ENCODE data around the gene PLPPR5. TPM values are rescaled to one million over a fixed set of nuclear protein-coding genes. Genes with fewer than 3 reads are reported as not detected.

Gene PLPPR5
- total and polyA plus RNA-seq, 2 of the 8 experiments (the other 6 are each of a cell fraction or from before 2014, with no cell fraction given): 1.9 to 5.6 TPM

GRCh38 chr1:98904684-98905083, 100.0 kb downstream of the PLPPR5 start (continued):
- TF ChIP-seq CHD7 (IDR thresholded peaks at IDR 0.05; ENCODE audit: insufficient replicate concordance, low read length): no peak
- TF ChIP-seq SIN3A (conservative IDR thresholded peaks at IDR 0.05 in 1 of 2, IDR thresholded peaks at IDR 0.05 in 1 of 2; ENCODE audit: low read depth in 1 of 2, low read length in 2 of 2): no peak
- TF ChIP-seq ATF2 (IDR thresholded peaks at IDR 0.05; ENCODE audit: low read length): no peak
- TF ChIP-seq SP1 (IDR thresholded peaks at IDR 0.05; ENCODE audit: low read depth, low read length): no peak
- TF ChIP-seq EGR1 (IDR thresholded peaks at IDR 0.05; ENCODE audit: borderline replicate concordance, low read depth, low read length): no peak
- no peak for TF ChIP-seq RBBP5 (IDR thresholded peaks at IDR 0.05; ENCODE audit: borderline replicate concordance, low read depth, low read length)
- no peak for TF ChIP-seq GTF2F1 (IDR thresholded peaks at IDR 0.05; ENCODE audit: borderline replicate concordance, low read depth, low read length)
